ENCODE measurements around the gene NCOA7. TPM values are rescaled to one million over a fixed set of nuclear protein-coding genes. Genes with fewer than 3 reads are reported as not detected.

Gene NCOA7
- total and polyA plus RNA-seq, 4 donors, result 8.6 to 40.9 (median 17.6) TPM

DNA sequence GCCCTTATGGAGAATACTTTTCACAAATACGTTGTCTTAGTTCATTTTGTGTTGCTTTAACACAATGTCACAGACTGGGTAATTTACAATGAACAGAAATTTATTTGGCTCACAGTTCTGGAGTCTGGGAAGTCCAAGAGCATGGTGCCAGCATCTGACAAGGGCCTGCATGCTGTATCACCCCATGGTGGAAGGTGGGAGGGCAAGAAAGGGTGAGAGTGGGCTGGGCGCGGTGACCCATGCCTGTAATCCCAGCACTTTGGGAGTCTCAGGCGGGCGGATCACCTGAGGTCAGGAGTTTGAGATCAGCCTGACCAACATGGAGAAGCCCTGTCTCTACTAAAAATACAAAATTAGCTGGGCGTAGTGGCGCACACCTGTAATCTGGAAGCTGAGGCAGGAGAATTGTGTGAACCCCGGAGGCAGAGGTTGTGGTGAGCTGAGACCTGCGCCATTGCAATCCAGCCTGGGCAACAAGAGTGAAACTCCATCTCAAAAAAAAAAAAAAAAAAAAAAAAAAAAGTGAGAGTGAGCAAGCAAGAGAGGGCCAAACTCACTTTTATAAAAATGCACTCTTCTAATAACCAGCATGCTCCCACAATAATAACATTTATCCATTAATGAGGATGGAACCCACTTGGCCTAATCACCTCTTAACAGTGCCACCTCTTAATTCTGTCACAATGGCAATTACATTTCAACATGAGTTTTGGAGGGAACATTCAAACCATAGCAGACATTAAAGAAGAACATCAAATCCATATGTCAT lies 36.1 kb downstream of the NCOA7 start:
- no peaks in the 10 kb centered on the region for H3K36me3 ChIP-seq (ENCODE audit: control insufficient read depth in 4 of 4, insufficient read depth in 3 of 4, low read depth in 1 of 4, low read length in 3 of 4)
- WGBS, result 98% methylated on average over 9 of the region's 9 CpGs
- TF ChIP-seq RAD21 (IDR thresholded peaks at IDR 0.05), result no peak
- no peak for TF ChIP-seq GABPA (IDR thresholded peaks at IDR 0.05 in 1 of 2, conservative IDR thresholded peaks at IDR 0.05 in 1 of 2)
- TF ChIP-seq RXRA (IDR thresholded peaks at IDR 0.05), result no peak
- TF ChIP-seq TAF1 (conservative IDR thresholded peaks at IDR 0.05), result no peak
- TF ChIP-seq HNF4G (IDR thresholded peaks at IDR 0.05), result no peak
- TF ChIP-seq, protein P1, sequence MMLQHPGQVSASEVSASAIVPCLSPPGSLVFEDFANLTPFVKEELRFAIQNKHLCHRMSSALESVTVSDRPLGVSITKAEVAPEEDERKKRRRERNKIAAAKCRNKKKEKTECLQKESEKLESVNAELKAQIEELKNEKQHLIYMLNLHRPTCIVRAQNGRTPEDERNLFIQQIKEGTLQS (IDR thresholded peaks at IDR 0.05), result no peak
- no peak for TF ChIP-seq NR2F2 (IDR thresholded peaks at IDR 0.05)
- TF ChIP-seq MAX (IDR thresholded peaks at IDR 0.05), result no peak
- TF ChIP-seq, protein P2, sequence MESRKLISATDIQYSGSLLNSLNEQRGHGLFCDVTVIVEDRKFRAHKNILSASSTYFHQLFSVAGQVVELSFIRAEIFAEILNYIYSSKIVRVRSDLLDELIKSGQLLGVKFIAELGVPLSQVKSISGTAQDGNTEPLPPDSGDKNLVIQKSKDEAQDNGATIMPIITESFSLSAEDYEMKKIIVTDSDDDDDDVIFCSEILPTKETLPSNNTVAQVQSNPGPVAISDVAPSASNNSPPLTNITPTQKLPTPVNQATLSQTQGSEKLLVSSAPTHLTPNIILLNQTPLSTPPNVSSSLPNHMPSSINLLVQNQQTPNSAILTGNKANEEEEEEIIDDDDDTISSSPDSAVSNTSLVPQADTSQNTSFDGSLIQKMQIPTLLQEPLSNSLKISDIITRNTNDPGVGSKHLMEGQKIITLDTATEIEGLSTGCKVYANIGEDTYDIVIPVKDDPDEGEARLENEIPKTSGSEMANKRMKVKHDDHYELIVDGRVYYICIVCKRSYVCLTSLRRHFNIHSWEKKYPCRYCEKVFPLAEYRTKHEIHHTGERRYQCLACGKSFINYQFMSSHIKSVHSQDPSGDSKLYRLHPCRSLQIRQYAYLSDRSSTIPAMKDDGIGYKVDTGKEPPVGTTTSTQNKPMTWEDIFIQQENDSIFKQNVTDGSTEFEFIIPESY (IDR thresholded peaks at IDR 0.05), result no peak
- no peak for TF ChIP-seq JUND (IDR thresholded peaks at IDR 0.05)
- H3K4me3 ChIP-seq (ENCODE audit: low read depth in 1 of 3, low read length in 3 of 3), result no peak overlapping the region
- H3K27me3 ChIP-seq (ENCODE audit: control insufficient read depth in 4 of 4, insufficient read depth in 4 of 4, low read length in 3 of 4), result no peaks in the 10 kb centered on the region
- H3K27ac ChIP-seq (ENCODE audit: low read depth in 1 of 2, low read length in 2 of 2), result no peak overlapping the region
- no peak for DNase-seq (ENCODE audit: low spot score)
- H3K4me1 ChIP-seq (ENCODE audit: control insufficient read depth in 4 of 4, insufficient read depth in 4 of 4, low read length in 3 of 4), result peaks cover 3 to 11% (median 8%) of the 10 kb centered on the region in 4 donors
- H3K9ac ChIP-seq (ENCODE audit: low read depth in 1 of 2, low read length in 2 of 2), result no peak overlapping the region
- no peaks in the 10 kb centered on the region for H3K9me3 ChIP-seq (ENCODE audit: control insufficient read depth in 4 of 4, low read length in 3 of 4)

DNA sequence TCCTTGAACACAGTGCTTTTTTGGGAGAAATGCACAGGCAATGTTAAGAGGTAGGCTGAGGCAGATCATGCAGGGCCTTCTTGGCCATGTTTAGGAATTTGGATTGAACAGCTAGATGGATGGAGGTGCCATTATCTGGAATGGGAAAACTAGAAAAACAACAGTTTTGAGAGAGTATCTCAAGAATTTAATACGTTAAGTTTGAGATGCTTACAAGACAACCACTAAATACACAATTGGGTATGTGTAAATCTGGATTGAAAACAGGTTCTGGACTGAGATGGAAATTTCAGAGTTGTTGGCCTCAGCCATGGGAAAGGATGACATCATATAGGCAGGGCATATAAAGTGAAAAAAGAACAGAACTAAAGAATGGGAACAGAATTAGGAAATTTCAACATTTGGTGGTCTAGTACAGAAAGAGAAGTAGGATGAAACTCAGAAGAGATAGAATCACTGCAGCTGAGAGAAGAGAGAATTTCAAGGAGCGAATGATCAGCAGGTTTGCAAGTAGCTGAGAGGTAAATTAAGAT lies 37.1 kb downstream of the NCOA7 start:
- WGBS, result 48% methylated on average over 2 of the region's 2 CpGs
- peaks cover 0 to 7% (median 4%) of the 10 kb centered on the region in 4 donors for H3K4me1 ChIP-seq (ENCODE audit: control insufficient read depth in 4 of 4, insufficient read depth in 4 of 4, low read length in 3 of 4)
- no peak overlapping the region for H3K27ac ChIP-seq (ENCODE audit: low read depth in 1 of 2, low read length in 2 of 2)

More for the DNA sequence above, 37.1 kb downstream of the NCOA7 start:
- H3K27me3 ChIP-seq (ENCODE audit: control insufficient read depth in 4 of 4, insufficient read depth in 4 of 4, low read length in 3 of 4), result no peaks in the 10 kb centered on the region
- DNase-seq (ENCODE audit: low spot score), result no peak
- no peaks in the 10 kb centered on the region for H3K36me3 ChIP-seq (ENCODE audit: control insufficient read depth in 4 of 4, insufficient read depth in 3 of 4, low read depth in 1 of 4, low read length in 3 of 4)
- TF ChIP-seq GABPA (IDR thresholded peaks at IDR 0.05 in 1 of 2, conservative IDR thresholded peaks at IDR 0.05 in 1 of 2), result no peak
- TF ChIP-seq, protein P1 (IDR thresholded peaks at IDR 0.05), result no peak
- TF ChIP-seq RAD21 (IDR thresholded peaks at IDR 0.05), result no peak
- no peak for TF ChIP-seq EGR1 (IDR thresholded peaks at IDR 0.05; ENCODE audit: low read depth in 2 of 2)
- no peak for TF ChIP-seq HNF4G (IDR thresholded peaks at IDR 0.05)
- no peak for TF ChIP-seq REST (IDR thresholded peaks at IDR 0.05)
- no peak for TF ChIP-seq JUND (IDR thresholded peaks at IDR 0.05)
- no peak for TF ChIP-seq FOXA2 (IDR thresholded peaks at IDR 0.05)
- TF ChIP-seq RXRA (IDR thresholded peaks at IDR 0.05), result no peak
- no peak for TF ChIP-seq NR2F2 (IDR thresholded peaks at IDR 0.05)
- TF ChIP-seq TAF1 (conservative IDR thresholded peaks at IDR 0.05), result no peak
- no peak for TF ChIP-seq SP1 (IDR thresholded peaks at IDR 0.05)
- no peak for TF ChIP-seq HNF4A (conservative IDR thresholded peaks at IDR 0.05)
- no peak for TF ChIP-seq FOXA1 (IDR thresholded peaks at IDR 0.05)
- TF ChIP-seq YY1 (IDR thresholded peaks at IDR 0.05), result no peak
- no peak overlapping the region for H3K4me3 ChIP-seq (ENCODE audit: low read depth in 1 of 3, low read length in 3 of 3)
- no peak overlapping the region for H3K9ac ChIP-seq (ENCODE audit: low read depth in 1 of 2, low read length in 2 of 2)
- no peaks in the 10 kb centered on the region for H3K9me3 ChIP-seq (ENCODE audit: control insufficient read depth in 4 of 4, low read length in 3 of 4)

Measured in liver (tissue), 9 donors.